Inflammatory macrophage (primary cell): ENCODE results near the gene ASL.
"Not testable (repeated sequence)": the region's sequence is repeated elsewhere in the genome, so short reads cannot be mapped to it uniquely, and the experiment has no call there.

Experiments used
- DNase-seq, 2 donors: peaks; one replicate each; pipeline ENCODE4 v3.0.0-alpha.2; 2020 to 2022

ASL gene

DNA sequence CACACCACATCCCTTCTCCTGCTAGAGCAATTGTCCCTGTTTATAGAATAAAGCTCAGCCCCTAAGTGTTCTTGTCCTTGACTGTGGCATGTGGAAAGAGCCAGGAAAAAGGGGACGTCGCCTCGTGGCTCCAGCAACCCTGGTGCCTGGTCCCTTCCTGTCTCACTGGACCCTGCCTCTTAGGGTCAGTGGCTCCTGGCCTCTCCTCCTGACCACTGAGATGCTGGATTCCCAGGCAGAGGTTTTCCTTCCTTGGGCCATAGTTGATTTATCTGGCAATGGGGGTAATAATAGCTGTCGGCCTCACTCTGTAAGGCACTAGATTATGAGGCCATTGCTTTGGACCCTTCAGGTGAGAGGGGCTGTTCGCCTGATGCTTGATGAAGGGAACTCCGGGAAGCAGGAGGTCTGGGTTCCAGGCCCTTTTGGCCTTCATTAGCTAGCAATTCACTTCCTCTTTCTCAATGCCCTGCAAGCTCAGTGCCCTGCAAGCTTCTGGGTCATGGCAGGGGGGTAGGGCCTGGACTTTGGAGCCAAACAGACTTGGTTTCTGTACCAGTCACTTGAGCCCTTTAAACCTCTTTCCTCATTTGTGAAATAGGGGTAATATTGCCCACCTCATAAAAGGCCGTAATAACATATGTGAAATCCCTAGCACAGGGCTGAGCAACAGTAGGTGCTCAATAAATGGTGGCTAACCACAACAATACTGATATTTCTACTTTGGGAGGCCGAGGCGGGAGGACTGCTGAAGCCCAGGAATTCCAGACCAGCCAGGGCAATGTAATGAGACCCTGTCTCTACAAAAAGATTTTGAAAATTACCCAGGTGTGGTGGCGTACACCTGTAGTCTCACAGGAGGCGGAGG, 1.1 kb downstream of the ASL start:
- peak; percentile 19 to 29 for DNase-seq

DNA sequence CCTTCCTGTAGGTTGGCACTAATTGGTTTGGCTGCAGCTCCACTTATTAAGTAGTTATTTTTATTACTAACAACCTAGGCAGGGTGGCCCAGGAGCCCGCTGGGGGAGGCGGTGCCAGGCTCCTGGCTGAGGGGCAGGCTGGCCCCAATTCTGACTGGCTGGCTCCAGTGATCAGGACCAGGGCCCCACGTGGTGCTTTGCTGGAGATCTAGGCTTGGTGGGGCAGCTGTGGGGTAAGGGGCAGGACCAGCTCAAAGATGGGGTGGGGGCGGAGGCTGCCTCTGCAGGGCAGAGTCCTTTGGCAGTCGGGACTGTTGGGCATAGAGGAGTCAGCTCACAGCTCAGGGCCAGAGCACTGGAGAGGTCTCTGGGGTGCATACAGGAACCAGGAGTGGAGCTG, 2.4 kb downstream of the ASL start:
- no peak for DNase-seq

DNA sequence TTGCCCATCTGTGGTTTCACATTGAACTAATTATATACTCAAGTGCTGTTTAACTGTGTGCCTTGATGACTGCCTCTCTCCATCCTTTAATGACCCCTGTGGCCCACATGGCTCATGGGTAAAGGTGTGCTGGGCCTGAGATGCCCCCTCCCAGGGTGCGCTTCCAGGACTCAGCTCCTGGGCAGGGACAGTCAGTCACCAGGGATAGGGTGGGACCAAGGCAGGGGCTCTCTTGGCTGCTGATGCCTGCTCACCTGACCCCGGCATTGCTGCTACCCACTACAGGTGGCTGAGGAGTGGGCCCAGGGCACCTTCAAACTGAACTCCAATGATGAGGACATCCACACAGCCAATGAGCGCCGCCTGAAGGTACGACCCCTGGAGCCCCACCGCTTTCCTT, 6.5 kb downstream of the ASL start:
- DNase-seq = no peak

- DNase-seq = no peak
Observed at GRCh38 chr7:66082886-66083415, 7.3 kb downstream of the ASL start.

- no peak for DNase-seq
Observed at GRCh38 chr7:66083677-66084076, 8.1 kb downstream of the ASL start.

DNA sequence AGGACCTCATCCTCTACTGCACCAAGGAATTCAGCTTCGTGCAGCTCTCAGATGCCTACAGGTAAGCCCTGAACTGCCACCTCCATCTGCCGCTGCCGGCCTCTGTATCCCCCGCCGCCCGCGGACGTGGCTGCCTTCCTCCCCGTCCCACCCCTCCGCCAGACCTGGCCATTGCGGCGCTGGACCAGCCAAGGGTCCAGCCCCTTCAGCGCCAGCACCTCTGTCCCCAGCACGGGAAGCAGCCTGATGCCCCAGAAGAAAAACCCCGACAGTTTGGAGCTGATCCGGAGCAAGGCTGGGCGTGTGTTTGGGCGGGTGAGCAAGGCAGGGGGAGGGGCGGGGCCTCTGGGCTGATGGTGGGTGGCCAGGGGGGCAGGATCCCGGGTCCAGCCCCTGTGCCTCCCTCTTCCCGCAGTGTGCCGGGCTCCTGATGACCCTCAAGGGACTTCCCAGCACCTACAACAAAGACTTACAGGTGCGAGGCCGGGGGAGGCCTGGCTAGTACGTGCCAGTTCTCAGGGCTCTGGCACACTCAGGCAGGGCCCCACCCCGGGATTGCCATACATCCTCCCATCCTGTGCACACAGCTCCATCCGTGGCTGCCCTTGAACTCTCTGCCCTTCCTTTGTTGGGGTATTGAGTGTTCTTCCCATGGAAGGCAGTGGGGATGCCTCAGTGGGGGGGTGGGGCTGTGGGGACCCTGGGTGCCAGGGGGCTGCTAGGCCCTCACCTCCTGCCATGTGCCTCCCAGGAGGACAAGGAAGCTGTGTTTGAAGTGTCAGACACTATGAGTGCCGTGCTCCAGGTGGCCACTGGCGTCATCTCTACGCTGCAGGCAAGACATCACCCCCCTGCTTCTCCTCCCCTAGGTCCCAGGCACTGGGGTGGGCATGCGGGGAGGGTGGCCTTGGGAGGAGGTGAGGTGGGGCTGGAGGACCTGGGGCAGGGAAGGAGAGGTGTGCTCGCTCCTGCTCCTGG, 13.5 kb downstream of the ASL start:
- no peak for DNase-seq

DNA sequence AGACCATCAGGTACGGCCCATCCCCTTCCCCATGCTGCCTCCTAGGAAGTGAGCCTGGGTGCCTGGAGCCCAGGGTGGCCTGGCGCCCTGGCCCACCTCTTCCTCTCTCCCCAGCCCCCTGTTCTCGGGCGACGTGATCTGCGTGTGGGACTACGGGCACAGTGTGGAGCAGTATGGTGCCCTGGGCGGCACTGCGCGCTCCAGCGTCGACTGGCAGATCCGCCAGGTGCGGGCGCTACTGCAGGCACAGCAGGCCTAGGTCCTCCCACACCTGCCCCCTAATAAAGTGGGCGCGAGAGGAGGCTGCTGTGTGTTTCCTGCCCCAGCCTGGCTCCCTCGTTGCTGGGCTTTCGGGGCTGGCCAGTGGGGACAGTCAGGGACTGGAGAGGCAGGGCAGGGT, 17.0 kb downstream of the ASL start:
- DNase-seq = no peak

- DNase-seq = no peak
Observed at GRCh38 chr7:66095010-66095409, 19.4 kb downstream of the ASL start.

- no peak for DNase-seq
Observed at GRCh38 chr7:66099232-66099550, 23.6 kb downstream of the ASL start.

GRCh38 chr7:66099551-66100407, 24.2 kb downstream of the ASL start:
- DNase-seq = peak; percentile 48 to 62

- DNase-seq = no peak
Observed at GRCh38 chr7:66100408-66101050, 24.9 kb downstream of the ASL start.

- DNase-seq = not testable (repeated sequence)
Observed at GRCh38 chr7:66102168-66102567, 26.5 kb downstream of the ASL start.

GRCh38 chr7:66103994-66104393, 28.4 kb downstream of the ASL start:
- DNase-seq = peak in 1 of 2 donors; percentile 30

DNA sequence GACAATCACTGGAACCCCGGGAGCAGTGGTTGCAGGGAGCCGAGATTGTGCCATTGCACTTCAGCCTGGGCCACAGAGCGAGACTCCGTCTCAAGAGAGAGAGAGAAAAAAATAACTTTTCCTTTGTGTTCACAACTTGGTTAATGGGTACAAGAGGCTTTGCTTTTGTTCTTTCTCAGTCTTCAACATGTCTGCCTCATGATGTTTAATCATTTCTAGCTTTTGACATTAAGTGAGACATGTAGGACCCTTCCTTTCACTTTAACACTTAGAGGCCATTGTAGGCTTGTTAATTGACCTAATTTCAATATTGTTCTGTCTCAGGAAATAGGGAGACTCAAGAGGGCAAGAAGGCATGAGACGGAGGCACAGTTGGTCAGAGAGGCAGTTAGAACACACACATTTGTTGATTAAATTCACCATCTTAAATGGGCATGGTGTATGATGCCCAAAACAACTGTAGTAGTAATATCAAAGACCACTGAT, 29.7 kb downstream of the ASL start:
- no peak for DNase-seq

- DNase-seq = not testable (repeated sequence)
Observed at GRCh38 chr7:66108410-66108809, 32.8 kb downstream of the ASL start.

DNA sequence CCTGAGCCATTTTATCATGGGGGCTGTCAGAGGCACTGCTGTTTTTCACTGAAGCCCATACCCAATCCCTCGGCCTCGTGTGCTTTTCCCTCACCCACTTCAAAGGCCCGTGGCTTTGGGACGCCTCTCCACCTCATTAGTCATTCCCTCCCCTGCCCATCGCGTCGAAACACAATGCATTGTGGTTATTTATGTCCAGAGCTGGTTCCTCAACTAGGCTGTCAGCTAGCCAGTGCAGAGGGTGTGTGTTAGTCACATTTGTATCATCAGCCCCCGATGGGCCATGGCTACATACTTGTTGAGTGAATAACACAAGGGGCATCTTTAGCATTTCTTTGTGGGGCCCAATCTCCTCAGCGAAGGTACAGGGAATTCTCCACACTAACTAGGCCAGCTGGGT, 35.2 kb downstream of the ASL start:
- DNase-seq = peak in 1 of 2 donors; percentile 50

DNA sequence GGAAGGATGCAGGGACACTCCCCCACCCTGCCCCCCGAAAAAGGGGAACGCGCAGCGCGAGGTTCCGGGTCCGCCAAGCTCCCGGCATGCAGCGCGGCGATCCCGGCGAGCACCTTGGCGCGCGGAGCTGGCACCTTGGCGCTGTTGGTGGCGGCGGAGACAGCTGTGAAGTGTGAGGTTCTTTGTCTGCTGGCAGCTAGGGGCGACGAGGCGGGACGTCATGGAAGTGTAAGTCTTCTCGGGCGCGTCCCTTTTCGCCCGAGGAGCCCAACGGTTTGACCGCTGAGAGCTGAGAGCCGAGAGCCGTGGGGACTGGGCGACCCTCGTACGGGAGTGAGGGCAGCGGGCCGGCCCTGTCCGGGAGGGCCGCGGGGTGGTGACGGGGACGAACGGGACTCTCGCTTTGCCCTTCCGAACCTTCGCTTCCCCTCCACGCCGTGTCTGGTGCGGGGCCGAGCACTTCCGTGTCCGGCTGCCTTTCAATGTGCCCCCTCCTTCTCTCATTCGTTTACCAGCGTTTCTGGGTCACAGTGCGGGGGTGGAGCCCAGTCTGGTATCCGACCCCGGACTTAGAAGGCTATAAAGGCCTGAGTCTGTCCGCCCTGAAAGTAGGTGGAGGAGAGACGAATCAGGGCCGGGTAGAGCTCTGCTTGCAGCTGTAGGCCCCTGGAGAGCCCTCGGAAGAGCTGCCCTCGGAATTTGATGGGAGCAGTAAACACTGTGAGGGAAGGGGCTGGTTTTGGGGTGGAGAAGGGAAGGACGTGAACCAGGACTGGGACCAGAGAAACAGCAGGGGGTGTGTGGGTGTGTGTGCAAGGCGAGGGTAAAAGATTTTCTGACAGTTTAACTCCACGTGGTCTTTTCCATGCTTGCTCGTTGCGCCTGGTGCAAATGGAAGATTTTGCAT, 39.4 kb downstream of the ASL start, which contains the start of gene CRCP:
Gene CRCP (plus strand): TSS at position 105 of the 907 bp plus-strand sequence. CDS start 116 bp downstream, at position 221.
- DNase-seq = peak; percentile 77 to 83

- not testable (repeated sequence) for DNase-seq
Observed at GRCh38 chr7:66116680-66117420, 41.2 kb downstream of the ASL start.

- DNase-seq = no peak
Observed at GRCh38 chr7:66118603-66119002, 43.0 kb downstream of the ASL start.
